ENCODE measurements around the gene LIN28B.

DNA sequence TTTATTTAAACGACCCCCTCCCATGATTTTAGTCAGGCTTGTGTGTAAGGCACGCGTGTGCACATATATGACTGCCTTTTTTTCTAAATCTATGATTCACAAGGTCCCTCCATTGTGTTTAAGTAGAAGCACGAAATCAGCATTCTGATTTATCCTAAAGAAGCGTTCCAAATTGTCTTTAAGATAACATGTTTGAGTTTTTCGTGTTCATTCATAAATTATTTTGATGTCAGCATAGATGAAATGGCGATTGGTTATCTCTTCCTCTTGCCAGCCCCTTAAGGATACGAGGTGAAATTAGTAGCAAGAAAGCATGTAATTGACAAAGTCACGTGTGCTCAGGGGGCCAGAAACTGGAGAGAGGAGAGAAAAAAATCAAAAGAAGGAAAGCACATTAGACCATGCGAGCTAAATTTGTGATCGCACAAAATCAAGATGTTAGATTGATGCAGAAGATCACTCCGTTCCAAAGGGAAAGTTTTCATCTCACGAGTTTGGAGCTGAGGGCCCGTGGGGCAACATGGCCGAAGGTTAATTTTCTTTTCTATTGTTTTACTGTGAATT is at the start of gene LIN28B:
- no peak for TF ChIP-seq AEBP2 (tag by site-specific recombination; IDR thresholded peaks at IDR 0.05; ENCODE audit: borderline replicate concordance)
- no peak for TF ChIP-seq ZNF223 (tag by site-specific recombination; IDR thresholded peaks at IDR 0.05)
- TF ChIP-seq ZNF214 (tag by site-specific recombination; IDR thresholded peaks at IDR 0.05; ENCODE audit: borderline replicate concordance), result no peak
- TF ChIP-seq ZNF777 (tag by site-specific recombination; IDR thresholded peaks at IDR 0.05; ENCODE audit: borderline replicate concordance), result no peak
- TF ChIP-seq REST (tag by site-specific recombination; IDR thresholded peaks at IDR 0.05), result no peak

Measured in HEK293 (cell line).